ENCODE data around the gene PPP1R3E.

PPP1R3E gene

DNA sequence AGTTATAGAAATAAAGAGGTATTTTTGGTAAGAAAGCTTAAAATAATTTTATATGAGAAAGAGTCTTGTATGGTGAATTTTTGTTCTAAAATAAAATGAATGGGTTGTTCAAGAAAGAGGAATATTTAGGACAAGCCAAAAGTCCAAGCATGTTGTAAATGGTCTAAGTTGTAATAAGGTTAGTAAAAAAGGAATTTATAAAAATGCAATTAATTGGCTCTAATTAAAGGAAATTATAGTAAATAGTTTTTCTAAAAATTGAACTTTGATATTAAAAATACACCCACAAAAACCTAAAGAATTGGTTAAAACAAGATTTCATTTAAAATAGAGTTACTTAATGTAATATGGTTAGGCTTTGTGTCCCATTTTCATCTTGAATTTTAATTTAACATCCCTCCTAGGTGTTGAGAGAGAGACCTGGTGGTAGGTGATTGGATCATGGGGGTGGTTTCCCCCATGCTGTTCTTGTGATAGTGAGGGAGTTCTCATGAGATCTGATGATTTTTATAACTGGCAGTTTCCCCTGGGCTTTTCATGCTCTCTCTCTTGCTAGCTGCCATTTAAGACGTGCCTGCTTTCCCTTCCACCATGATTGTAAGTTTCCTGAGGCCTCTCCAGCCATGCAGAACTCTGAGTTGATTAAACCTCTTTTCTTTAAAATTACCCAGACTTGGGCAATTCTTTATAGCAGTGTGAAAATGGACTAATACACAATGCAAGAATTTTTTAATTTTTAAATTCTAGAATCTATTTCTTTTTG lies 37.0 kb upstream of the PPP1R3E start:
- no peak overlapping the region for H2AK5ac ChIP-seq (ENCODE audit: low read length)
- no peak overlapping the region for H2AFZ ChIP-seq (ENCODE audit: insufficient read depth, low read length, poor library complexity)
- H3K9me3 ChIP-seq (ENCODE audit: insufficient read depth, low read depth, low read length) = no peaks in the 10 kb centered on the region
- H3K27me3 ChIP-seq (ENCODE audit: insufficient read depth, low read length) = no peaks in the 10 kb centered on the region
- no peak overlapping the region for H4K91ac ChIP-seq (ENCODE audit: low read depth, low read length)
- H2BK120ac ChIP-seq (ENCODE audit: insufficient read depth, low read length, poor library complexity) = no peak overlapping the region
- no peak overlapping the region for H4K8ac ChIP-seq (ENCODE audit: low read depth, low read length)
- no peak overlapping the region for H3K14ac ChIP-seq (ENCODE audit: low read length)
- no peaks in the 10 kb centered on the region for H3K36me3 ChIP-seq (ENCODE audit: control insufficient read depth in 1 of 2, insufficient read depth in 2 of 2, low read length in 2 of 2)
- no peak overlapping the region for H3K27ac ChIP-seq (ENCODE audit: low read depth, low read length)
- H3K79me1 ChIP-seq (ENCODE audit: low read length) = no peaks in the 10 kb centered on the region
- no peak overlapping the region for H3K9ac ChIP-seq (ENCODE audit: low read length)
- no peak overlapping the region for H3K18ac ChIP-seq (ENCODE audit: low read length)
- no peak for DNase-seq
- no peaks in the 10 kb centered on the region for H3K4me1 ChIP-seq (ENCODE audit: control insufficient read depth in 1 of 2, insufficient read depth in 2 of 2, low read length in 2 of 2)
- no peak overlapping the region for H3K4ac ChIP-seq (ENCODE audit: low read depth, low read length)
- no peak overlapping the region for H2BK5ac ChIP-seq (ENCODE audit: low read depth, low read length, poor library complexity)
- no CpG with 5 or more reads among the region's 1 CpG for WGBS (ENCODE audit: extremely low coverage, insufficient coverage, insufficient read length)
- no peak overlapping the region for H3K4me3 ChIP-seq (ENCODE audit: low read depth, low read length)
- H4K12ac ChIP-seq (ENCODE audit: low read depth, low read length) = no peak overlapping the region
- H3K23ac ChIP-seq (ENCODE audit: low read length) = no peak overlapping the region
- H3K79me2 ChIP-seq (ENCODE audit: control insufficient read depth, insufficient read depth, low read length, poor library complexity) = no peaks in the 10 kb centered on the region
- no peak overlapping the region for H3K4me2 ChIP-seq (ENCODE audit: low read length)
- no peak overlapping the region for H2BK12ac ChIP-seq (ENCODE audit: low read length)

- H3K14ac ChIP-seq (ENCODE audit: low read length) = no peak overlapping the region
- H3K4me2 ChIP-seq (ENCODE audit: low read length) = no peak overlapping the region
- H2BK12ac ChIP-seq (ENCODE audit: low read length) = no peak overlapping the region
- no peaks in the 10 kb centered on the region for H3K9me3 ChIP-seq (ENCODE audit: insufficient read depth, low read depth, low read length)
- H3K4me1 ChIP-seq (ENCODE audit: control insufficient read depth in 1 of 2, insufficient read depth in 2 of 2, low read length in 2 of 2) = no peaks in the 10 kb centered on the region
- no peaks in the 10 kb centered on the region for H3K79me1 ChIP-seq (ENCODE audit: low read length)
- no peaks in the 10 kb centered on the region for H3K27me3 ChIP-seq (ENCODE audit: insufficient read depth, low read length)
- no peak overlapping the region for H3K27ac ChIP-seq (ENCODE audit: low read depth, low read length)
- H2AFZ ChIP-seq (ENCODE audit: insufficient read depth, low read length, poor library complexity) = no peak overlapping the region
- no peak overlapping the region for H4K12ac ChIP-seq (ENCODE audit: low read depth, low read length)
- no peak overlapping the region for H2BK120ac ChIP-seq (ENCODE audit: insufficient read depth, low read length, poor library complexity)
- H2AK5ac ChIP-seq (ENCODE audit: low read length) = no peak overlapping the region
- H3K36me3 ChIP-seq (ENCODE audit: control insufficient read depth in 1 of 2, insufficient read depth in 2 of 2, low read length in 2 of 2) = no peaks in the 10 kb centered on the region
- no peak for DNase-seq
- H3K23ac ChIP-seq (ENCODE audit: low read length) = no peak overlapping the region
- no peak overlapping the region for H4K8ac ChIP-seq (ENCODE audit: low read depth, low read length)
- H2BK5ac ChIP-seq (ENCODE audit: low read depth, low read length, poor library complexity) = no peak overlapping the region
- WGBS (ENCODE audit: extremely low coverage, insufficient coverage, insufficient read length) = no CpG with 5 or more reads among the region's 5 CpGs
- H3K4me3 ChIP-seq (ENCODE audit: low read depth, low read length) = no peak overlapping the region
- H3K79me2 ChIP-seq (ENCODE audit: control insufficient read depth, insufficient read depth, low read length, poor library complexity) = no peaks in the 10 kb centered on the region
- no peak overlapping the region for H3K18ac ChIP-seq (ENCODE audit: low read length)
- no peak overlapping the region for H4K91ac ChIP-seq (ENCODE audit: low read depth, low read length)
- no peak overlapping the region for H3K4ac ChIP-seq (ENCODE audit: low read depth, low read length)
- no peak overlapping the region for H3K9ac ChIP-seq (ENCODE audit: low read length)
Measured at GRCh38 chr14:23335623-23336022, 33.0 kb upstream of the PPP1R3E start.

DNA sequence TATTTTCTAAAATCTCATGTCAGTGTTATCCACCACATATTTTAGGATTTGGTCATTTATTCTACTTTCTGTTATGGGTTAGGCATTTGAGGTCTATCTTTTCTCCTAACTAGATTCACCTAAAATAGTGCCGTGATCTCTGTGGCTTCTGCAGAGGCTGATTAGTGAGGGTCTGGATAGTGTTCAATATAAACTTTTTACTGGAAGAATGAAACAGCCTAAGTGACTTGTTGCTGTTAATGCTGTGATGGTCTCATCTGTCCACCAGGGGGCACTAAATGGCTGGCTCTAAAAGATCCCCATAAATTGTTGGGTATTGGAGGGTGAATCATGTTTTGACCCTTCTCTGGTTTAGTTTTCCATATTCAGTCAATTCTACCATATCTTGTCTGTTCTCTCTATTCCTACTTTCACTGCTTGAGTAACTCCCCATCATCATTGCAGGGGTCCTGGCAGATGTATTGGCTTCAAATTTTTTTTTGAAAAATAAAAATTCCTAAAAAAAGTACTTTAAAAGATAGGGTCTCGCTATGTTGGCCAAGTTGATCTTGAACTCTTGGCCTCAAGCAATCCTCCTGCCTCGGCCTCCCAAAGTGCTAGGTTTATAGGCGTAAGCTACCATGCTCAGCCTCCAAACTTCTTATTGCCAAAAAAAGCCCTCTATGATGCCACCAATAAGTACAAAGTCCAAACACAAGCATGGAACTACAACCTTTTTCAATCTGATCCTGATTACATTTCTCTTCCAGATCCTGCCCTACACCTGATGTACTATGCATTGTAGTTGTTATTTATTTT lies 25.5 kb upstream of the PPP1R3E start:
- WGBS (ENCODE audit: extremely low coverage, insufficient coverage, insufficient read length) = no CpG with 5 or more reads among the region's 4 CpGs
- H2BK120ac ChIP-seq (ENCODE audit: insufficient read depth, low read length, poor library complexity) = no peak overlapping the region
- H3K27ac ChIP-seq (ENCODE audit: low read depth, low read length) = no peak overlapping the region

GRCh38 chr14:23326491-23327332 lies 24.1 kb upstream of the PPP1R3E start:
- Histone ChIP-seq H3K4me2 (ENCODE audit: low read length) (no peak overlapping the region), H3K79me1 (ENCODE audit: low read length) (peaks cover 10% of the 10 kb centered on the region), H3K36me3 (ENCODE audit: control insufficient read depth in 1 of 2, insufficient read depth in 2 of 2, low read length in 2 of 2) (peaks cover 18 to 28% of the 10 kb centered on the region in 2 experiments), H3K4me3 (ENCODE audit: low read depth, low read length) (no peak overlapping the region), H3K27ac (ENCODE audit: low read depth, low read length) (no peak overlapping the region), H3K23ac (ENCODE audit: low read length) (no peak overlapping the region), H3K27me3 (ENCODE audit: insufficient read depth, low read length) (no peaks in the 10 kb centered on the region), H2AK5ac (ENCODE audit: low read length) (no peak overlapping the region), H2BK5ac (ENCODE audit: low read depth, low read length, poor library complexity) (no peak overlapping the region), H4K91ac (ENCODE audit: low read depth, low read length) (no peak overlapping the region), H2BK12ac (ENCODE audit: low read length) (no peak overlapping the region), H2AFZ (ENCODE audit: insufficient read depth, low read length, poor library complexity) (no peak overlapping the region), H3K14ac (ENCODE audit: low read length) (no peak overlapping the region), H3K4ac (ENCODE audit: low read depth, low read length) (no peak overlapping the region), H3K4me1 (ENCODE audit: control insufficient read depth in 1 of 2, insufficient read depth in 2 of 2, low read length in 2 of 2) (peaks cover 2 to 6% of the 10 kb centered on the region in 2 experiments), H3K9me3 (ENCODE audit: insufficient read depth, low read depth, low read length) (no peaks in the 10 kb centered on the region), H3K18ac (ENCODE audit: low read length) (no peak overlapping the region), H3K9ac (ENCODE audit: low read length) (no peak overlapping the region), H2BK120ac (ENCODE audit: insufficient read depth, low read length, poor library complexity) (no peak overlapping the region), H4K12ac (ENCODE audit: low read depth, low read length) (no peak overlapping the region), H4K8ac (ENCODE audit: low read depth, low read length) (no peak overlapping the region), H3K79me2 (ENCODE audit: control insufficient read depth, insufficient read depth, low read length, poor library complexity) (peaks cover 6% of the 10 kb centered on the region)
- DNase-seq = no peak
- no CpG with 5 or more reads among the region's 13 CpGs for WGBS (ENCODE audit: extremely low coverage, insufficient coverage, insufficient read length)

More for the DNA sequence above, 25.5 kb upstream of the PPP1R3E start:
- H3K79me2 ChIP-seq (ENCODE audit: control insufficient read depth, insufficient read depth, low read length, poor library complexity) = no peaks in the 10 kb centered on the region
- H3K4me3 ChIP-seq (ENCODE audit: low read depth, low read length) = no peak overlapping the region
- H4K91ac ChIP-seq (ENCODE audit: low read depth, low read length) = no peak overlapping the region
- peaks cover 0 to under 1% of the 10 kb centered on the region in 2 experiments for H3K4me1 ChIP-seq (ENCODE audit: control insufficient read depth in 1 of 2, insufficient read depth in 2 of 2, low read length in 2 of 2)
- no peaks in the 10 kb centered on the region for H3K9me3 ChIP-seq (ENCODE audit: insufficient read depth, low read depth, low read length)
- H4K8ac ChIP-seq (ENCODE audit: low read depth, low read length) = no peak overlapping the region
- H3K4me2 ChIP-seq (ENCODE audit: low read length) = no peak overlapping the region
- H3K36me3 ChIP-seq (ENCODE audit: control insufficient read depth in 1 of 2, insufficient read depth in 2 of 2, low read length in 2 of 2) = peaks cover 18 to 23% of the 10 kb centered on the region in 2 experiments
- peak; percentile 42 to 87 for DNase-seq
- no peak overlapping the region for H2BK12ac ChIP-seq (ENCODE audit: low read length)
- H4K12ac ChIP-seq (ENCODE audit: low read depth, low read length) = no peak overlapping the region
- H2AK5ac ChIP-seq (ENCODE audit: low read length) = no peak overlapping the region
- H3K27me3 ChIP-seq (ENCODE audit: insufficient read depth, low read length) = no peaks in the 10 kb centered on the region
- no peak overlapping the region for H2BK5ac ChIP-seq (ENCODE audit: low read depth, low read length, poor library complexity)
- no peak overlapping the region for H3K14ac ChIP-seq (ENCODE audit: low read length)
- H3K23ac ChIP-seq (ENCODE audit: low read length) = no peak overlapping the region
- H3K9ac ChIP-seq (ENCODE audit: low read length) = no peak overlapping the region
- no peak overlapping the region for H3K4ac ChIP-seq (ENCODE audit: low read depth, low read length)
- no peak overlapping the region for H3K18ac ChIP-seq (ENCODE audit: low read length)
- H3K79me1 ChIP-seq (ENCODE audit: low read length) = no peaks in the 10 kb centered on the region
- H2AFZ ChIP-seq (ENCODE audit: insufficient read depth, low read length, poor library complexity) = no peak overlapping the region
